ENCODE measurements around the gene ATP11C. TPM values are rescaled to one million over a fixed set of nuclear protein-coding genes. Genes with fewer than 3 reads are reported as not detected.
A peak's percentile ranks its signal among the peaks of the same experiment; 100 is the strongest.

The ATP11C gene
- total RNA-seq, 1 experiment from 2014 or later, result 19.0 TPM

GRCh38 chrX:139834879-139835278 is 98.0 kb downstream of the ATP11C start:
- H3K36me3 Mint-ChIP-seq (ENCODE audit: insufficient read depth, unreplicated experiment), result no peaks in the 10 kb centered on the region
- intact Hi-C loops (cut with micrococcal nuclease), result no loop called here
- ChIA-PET CTCF (no interaction called here), POLR2A (no interaction called here)
- TF ChIP-seq, protein P1, sequence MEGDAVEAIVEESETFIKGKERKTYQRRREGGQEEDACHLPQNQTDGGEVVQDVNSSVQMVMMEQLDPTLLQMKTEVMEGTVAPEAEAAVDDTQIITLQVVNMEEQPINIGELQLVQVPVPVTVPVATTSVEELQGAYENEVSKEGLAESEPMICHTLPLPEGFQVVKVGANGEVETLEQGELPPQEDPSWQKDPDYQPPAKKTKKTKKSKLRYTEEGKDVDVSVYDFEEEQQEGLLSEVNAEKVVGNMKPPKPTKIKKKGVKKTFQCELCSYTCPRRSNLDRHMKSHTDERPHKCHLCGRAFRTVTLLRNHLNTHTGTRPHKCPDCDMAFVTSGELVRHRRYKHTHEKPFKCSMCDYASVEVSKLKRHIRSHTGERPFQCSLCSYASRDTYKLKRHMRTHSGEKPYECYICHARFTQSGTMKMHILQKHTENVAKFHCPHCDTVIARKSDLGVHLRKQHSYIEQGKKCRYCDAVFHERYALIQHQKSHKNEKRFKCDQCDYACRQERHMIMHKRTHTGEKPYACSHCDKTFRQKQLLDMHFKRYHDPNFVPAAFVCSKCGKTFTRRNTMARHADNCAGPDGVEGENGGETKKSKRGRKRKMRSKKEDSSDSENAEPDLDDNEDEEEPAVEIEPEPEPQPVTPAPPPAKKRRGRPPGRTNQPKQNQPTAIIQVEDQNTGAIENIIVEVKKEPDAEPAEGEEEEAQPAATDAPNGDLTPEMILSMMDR (IDR thresholded peaks at IDR 0.05; ENCODE audit: unreplicated experiment), result no peak
- H3K4me1 Mint-ChIP-seq (ENCODE audit: insufficient read depth, unreplicated experiment), result peaks cover 6% of the 10 kb centered on the region
- peaks cover 13% of the 10 kb centered on the region for H3K9me3 Mint-ChIP-seq (ENCODE audit: unreplicated experiment)
- H3K27me3 Mint-ChIP-seq (ENCODE audit: insufficient read depth, unreplicated experiment), result no peaks in the 10 kb centered on the region
- no peak overlapping the region for H3K4me3 Mint-ChIP-seq (ENCODE audit: unreplicated experiment)
- no peak for DNase-seq (ENCODE audit: unreplicated experiment)
- no peak overlapping the region for H3K27ac Mint-ChIP-seq (ENCODE audit: low read depth, unreplicated experiment)
- BruUV-seq (replicated peaks), result no TSS peak

DNA sequence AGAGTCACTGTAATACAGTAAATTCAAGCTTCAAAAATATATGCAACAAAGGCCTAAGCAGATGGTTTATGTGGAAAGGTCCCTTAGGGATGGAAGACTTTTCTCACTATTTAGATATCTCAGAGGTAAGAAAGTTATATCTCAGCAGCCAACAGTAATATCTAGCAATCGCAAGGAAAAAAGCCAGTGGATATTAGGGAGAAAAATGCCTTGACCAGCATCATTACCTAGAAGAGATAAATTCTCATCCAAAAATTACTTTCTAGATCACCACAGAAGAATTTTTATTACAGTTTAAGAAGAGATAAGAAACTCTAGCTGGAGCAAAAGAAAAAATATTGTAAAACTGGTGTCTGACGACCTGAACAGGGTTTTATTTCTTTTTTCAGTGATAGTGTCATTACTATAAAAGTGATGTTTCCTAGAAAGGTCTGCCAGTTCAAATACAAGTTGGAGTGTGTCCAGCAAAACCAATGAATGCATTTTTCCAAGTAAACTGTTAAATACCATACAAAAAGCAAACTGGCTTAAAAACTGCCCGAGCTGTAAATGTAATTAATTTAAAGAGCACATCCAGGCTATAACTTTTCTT is 100.0 kb downstream of the ATP11C start:
- TF ChIP-seq, protein P1 (IDR thresholded peaks at IDR 0.05; ENCODE audit: unreplicated experiment), result no peak
- ChIA-PET CTCF (interaction anchor here (0.6 to 0.8 kb wide), 2 partner anchors 9 to 66 kb away, joined by 3 to 4 read pairs; no protein-coding TSS in a partner anchor), POLR2A (interaction anchor here (0.6 to 1.5 kb wide), 3 partner anchors 98 to 492 kb away, joined by 4 to 6 read pairs (median 4); partner anchors contain the start of gene ATP11C)
- BruUV-seq (replicated peaks), result no TSS peak
- Mint-ChIP-seq H3K9me3 (ENCODE audit: unreplicated experiment) (no peaks in the 10 kb centered on the region), H3K27ac (ENCODE audit: low read depth, unreplicated experiment) (no peak overlapping the region), H3K27me3 (ENCODE audit: insufficient read depth, unreplicated experiment) (no peaks in the 10 kb centered on the region), H3K4me3 (ENCODE audit: unreplicated experiment) (no peak overlapping the region), H3K36me3 (ENCODE audit: insufficient read depth, unreplicated experiment) (no peaks in the 10 kb centered on the region), H3K4me1 (ENCODE audit: insufficient read depth, unreplicated experiment) (peaks cover 6% of the 10 kb centered on the region)
- intact Hi-C loops (cut with micrococcal nuclease), result no loop called here
- no peak for DNase-seq (ENCODE audit: unreplicated experiment)

GRCh38 chrX:139831675-139832456 is 101.0 kb downstream of the ATP11C start:
- no TSS peak for BruUV-seq (replicated peaks)
- CTCF ChIA-PET, result interaction anchor here (0.7 to 0.8 kb wide), 2 partner anchors 67 to 225 kb away, joined by 3 to 4 read pairs; no protein-coding TSS in a partner anchor

More at GRCh38 chrX:139831675-139832456, 101.0 kb downstream of the ATP11C start:
- TF ChIP-seq, protein P1 (IDR thresholded peaks at IDR 0.05; ENCODE audit: unreplicated experiment), result no peak
- DNase-seq (ENCODE audit: unreplicated experiment), result peak; percentile 81
- Mint-ChIP-seq H3K27me3 (ENCODE audit: insufficient read depth, unreplicated experiment) (no peaks in the 10 kb centered on the region), H3K36me3 (ENCODE audit: insufficient read depth, unreplicated experiment) (no peaks in the 10 kb centered on the region), H3K4me3 (ENCODE audit: unreplicated experiment) (no peak overlapping the region), H3K27ac (ENCODE audit: low read depth, unreplicated experiment) (no peak overlapping the region), H3K4me1 (ENCODE audit: insufficient read depth, unreplicated experiment) (peaks cover 11% of the 10 kb centered on the region), H3K9me3 (ENCODE audit: unreplicated experiment) (no peaks in the 10 kb centered on the region)
- POLR2A ChIA-PET, result interaction anchor here (0.6 to 1.5 kb wide), 4 partner anchors 29 to 491 kb away, joined by 3 to 6 read pairs (median 4); partner anchors contain the start of gene ATP11C
- intact Hi-C loops (cut with micrococcal nuclease), result loop anchor here (2.0 kb wide), 1 partner anchor 99 kb away; no protein-coding TSS in a partner anchor

All from MCF 10A (cell line).